G401 (cell line): ENCODE measurements around the gene NUDT22. TPM values are rescaled to one million over a fixed set of nuclear protein-coding genes. Genes with fewer than 3 reads are reported as not detected.
"Not testable (repeated sequence)": the region's sequence is repeated elsewhere in the genome, so short reads cannot be mapped to it uniquely, and the experiment has no call there.

ENCODE experiments used
- DNase-seq: peaks from one replicate; pipeline ENCODE4 v3.0.0-alpha.2; 2015; ENCODE audit warnings: low spot score
- in situ Hi-C: cut with HindIII; loops from 2 replicates; pipeline ENCODE4 v1.10.0; 2016; ENCODE audit warnings: low sequenced_read_pairs, mixed read lengths
- total RNA-seq: library from RNA; depleted of rRNA; stranded (reverse); fragments of >200 nt; shearing (Covaris generic); gene quantifications from 2 replicates; pipeline ENCODE4 v1.2.3, GENCODE V29; 2014

NUDT22 gene
- total RNA-seq, 1 experiment from 2014 or later: 33.3 TPM

DNA sequence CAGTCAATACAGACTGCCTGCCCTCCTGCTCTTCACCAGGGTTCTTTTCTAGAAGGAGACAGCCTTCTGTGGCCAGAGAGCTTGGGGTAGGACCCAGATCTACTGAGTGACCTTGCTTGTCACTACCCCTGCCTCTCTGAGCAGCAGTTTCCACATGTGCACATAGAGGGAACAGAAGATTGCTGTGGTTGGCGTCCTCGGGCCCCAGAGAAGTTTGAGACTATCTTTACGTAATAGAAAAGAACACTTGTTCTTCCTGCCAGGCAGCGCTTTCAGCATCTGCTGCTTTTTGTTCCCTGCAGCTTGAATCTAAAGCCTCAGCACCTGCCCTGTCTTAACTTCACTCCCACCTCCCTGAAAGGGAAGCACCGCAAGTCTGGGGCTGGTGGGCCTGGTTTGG, 12.9 kb downstream of the NUDT22 start:
- DNase-seq: no peak
- in situ Hi-C loops: no loop called here

DNA sequence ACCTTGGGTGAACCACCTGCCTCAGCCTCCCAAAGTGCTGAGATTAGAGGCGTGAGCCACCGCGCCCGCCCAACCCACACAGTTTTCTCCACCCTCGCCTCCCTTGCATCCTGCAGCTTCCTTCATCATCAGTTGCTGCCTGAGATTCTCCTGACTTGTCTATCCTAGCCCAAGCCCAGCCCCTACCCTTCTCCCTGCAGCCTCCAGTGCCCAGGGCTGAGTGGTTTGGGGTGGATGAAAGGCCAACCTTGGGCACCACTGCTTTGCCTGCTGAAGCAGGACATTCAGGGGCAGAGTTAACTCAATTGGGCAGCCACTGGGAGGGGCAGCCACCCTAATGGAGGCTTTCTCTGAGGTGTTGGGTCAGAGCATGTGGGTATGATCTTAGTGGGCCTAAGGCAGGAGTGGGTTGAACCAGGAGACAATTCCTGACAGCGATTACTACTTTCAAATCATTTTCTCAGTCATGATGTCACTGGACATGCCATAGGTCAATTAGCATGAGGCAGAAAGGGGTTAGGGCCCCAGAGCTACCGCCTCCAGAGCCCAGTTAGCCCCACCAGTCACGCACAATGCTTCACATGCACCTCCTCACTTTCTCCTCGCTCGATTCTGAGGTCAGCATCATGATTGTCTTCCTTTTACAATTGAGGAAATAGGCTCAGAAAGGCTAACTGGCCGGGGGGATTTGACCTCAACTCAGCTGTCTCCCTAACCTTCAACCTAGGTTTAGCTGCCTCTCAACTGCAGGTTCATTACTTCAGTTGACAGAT, 13.8 kb downstream of the NUDT22 start:
- DNase-seq: no peak
- in situ Hi-C loops: no loop called here

DNA sequence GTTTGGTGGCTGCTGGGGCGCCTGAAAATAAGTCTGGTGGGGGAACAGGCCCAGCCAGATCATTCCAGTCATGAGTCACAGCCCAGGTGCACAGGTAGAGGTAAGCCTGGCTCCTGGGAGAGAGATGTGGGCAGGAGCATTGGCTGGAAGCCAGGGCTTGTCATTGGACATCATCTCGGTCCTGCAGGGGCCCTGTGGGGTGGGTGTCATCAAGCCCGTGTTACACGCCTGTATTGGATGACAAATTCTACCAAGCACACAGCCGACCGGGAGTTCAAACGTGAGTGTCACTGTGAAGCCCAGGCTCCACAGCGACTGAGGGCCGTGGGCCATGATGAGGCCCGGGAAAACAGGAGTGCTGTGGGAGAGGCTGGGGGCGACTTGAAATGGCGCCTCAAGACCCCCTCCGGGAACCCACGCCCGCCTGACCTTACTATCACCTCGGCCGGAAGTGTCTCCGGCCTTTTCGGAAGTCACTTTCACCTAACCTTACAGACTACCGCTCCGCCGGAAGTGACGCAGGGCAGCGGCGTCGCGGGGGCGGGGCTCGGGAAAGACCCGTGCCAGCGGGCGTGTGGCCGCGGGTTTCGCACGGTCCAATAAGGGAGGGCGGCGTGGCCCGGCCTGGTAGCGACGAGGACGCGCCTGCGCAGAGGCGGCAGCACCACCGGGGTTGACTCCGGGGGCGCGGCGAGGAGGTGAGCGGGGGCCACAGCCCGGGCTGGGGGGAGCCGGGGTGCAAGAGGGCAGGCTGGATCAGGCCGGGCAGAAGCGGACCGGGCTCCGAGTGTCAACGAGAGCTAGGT, 14.6 kb downstream of the NUDT22 start, which contains the start of gene FKBP2:
FKBP2 (plus strand) TSS at position 661 of the 806 bp plus-strand sequence. CDS start 1,293 bp downstream, outside the sequence.
- in situ Hi-C loops: no loop called here
- DNase-seq: peak; percentile 97

DNA sequence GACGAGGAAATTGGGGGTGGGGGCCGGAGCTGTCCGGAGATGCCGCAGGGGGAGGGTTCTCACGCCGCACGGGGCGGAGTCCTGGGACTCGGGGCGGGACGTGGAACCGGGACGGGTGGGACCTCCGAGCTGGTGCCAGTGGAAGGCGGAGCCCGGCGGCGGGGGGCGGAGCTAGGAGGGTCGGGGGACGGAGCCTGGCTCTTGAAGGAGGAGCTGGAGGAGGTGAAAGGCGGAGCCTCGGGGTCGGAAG, 15.1 kb downstream of the NUDT22 start:
- DNase-seq: peak; percentile 99

DNA sequence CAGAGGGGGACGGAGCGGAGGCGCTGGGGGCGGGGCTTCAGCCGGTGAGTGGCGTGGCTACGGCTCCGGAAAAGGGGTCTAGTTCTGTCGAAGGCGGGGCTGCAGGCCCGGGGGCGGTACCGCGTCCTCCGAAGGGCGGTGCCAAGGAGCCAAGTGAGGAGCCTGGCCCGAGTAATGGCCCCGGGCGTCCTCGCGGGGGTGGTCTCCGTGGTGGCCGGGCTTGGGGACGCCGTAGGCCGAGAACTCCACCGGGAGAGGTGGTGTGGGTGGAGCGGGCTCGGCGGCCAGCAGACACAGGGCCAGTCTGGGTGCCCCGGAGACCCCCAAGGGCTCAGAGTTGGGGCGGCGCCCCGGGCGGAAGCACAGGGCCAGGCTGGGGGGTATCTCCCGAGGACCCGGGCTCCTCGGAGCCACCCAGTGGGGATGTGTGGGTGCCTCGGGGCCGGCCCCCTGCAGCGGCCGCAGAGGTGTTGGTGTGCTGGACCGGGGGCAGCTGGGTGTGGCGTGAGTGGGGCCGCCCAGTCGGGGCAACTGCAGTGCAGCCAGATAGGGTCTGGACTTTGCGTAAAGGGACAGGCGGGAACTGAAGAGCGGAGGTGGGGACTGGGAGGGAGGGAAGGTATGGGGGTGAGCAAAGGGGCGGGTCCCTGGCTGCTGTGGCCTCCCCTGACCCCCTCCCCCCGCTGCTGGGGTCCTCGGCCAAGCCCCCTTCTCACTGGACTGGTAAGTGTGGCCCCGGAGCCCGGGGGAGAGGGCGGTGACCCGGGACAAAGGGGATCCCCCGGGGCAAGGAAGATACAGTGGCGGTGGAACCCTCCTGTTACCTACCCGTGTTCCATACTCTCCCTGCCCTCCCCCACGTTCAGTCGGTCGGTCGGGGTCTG, 15.7 kb downstream of the NUDT22 start:
- in situ Hi-C loops: no loop called here
- no peak for DNase-seq

More for the DNA sequence above, 15.1 kb downstream of the NUDT22 start:
- in situ Hi-C loops: no loop called here

DNA sequence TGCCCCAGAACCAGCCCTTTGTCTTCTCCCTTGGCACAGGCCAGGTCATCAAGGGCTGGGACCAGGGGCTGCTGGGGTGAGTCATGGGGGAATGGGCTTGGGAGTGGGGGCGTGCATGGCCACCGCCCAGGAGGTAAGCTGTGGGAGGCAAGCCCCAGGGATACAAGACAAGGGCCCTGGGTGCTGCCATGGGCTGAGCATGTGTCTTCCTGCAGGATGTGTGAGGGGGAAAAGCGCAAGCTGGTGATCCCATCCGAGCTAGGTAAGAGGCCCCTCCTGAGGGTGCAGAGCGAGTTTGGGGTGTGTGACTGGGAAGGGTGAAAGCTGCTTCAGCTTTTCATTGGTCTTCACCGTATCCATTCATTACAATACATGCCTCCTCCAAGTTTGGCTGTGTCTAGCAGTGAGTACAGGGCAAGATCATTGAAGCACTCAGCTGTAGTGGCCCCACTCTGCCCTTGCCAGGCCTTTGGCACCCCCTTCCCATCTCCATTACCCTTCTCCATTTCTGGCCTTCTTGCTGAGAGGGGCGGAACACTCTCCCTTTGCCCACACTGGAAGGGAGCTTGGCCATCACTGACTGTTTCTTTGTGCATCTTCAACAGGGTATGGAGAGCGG, 17.3 kb downstream of the NUDT22 start:
- no peak for DNase-seq
- in situ Hi-C loops: no loop called here

DNA sequence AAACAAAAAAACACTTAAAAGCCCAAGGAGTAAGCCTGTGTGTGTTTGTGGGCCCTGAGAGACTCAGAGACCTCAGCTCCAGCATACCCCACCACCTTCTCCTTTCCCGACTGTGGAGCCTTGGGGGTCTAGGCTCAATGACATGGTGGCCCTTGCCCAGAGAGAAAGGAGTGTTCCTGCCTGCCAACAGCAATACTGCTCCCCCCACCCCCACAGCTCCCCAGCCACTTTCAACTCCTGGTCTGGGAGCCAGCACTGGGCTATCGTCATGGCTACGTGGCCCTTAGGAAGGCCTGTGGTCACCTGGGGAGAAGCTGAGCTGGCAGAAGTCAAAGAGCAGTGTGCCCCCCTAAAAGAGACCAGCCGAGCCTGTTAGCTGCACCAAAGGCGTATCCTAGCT, 18.0 kb downstream of the NUDT22 start:
- in situ Hi-C loops: no loop called here
- DNase-seq: no peak

DNA sequence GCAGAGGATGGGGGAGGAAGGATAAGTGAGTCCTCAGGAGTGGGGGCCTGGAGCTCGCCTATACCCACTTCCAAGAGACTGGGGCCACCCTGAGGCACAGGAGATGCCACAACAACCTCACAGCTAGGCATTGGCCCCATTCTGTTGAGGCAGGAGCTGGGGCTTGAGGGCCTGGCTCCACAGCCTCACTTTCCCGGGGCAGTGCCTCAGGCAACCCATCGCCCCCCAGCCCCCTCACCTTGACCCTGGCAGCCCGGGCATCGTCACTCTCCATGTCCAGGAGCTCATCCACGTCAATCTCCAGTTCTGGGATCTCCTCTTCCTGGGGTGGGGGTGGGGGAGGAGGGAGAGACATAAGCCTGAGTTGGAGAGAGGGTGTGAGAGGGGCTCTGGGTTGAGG, 18.9 kb downstream of the NUDT22 start:
- no peak for DNase-seq
- in situ Hi-C loops: no loop called here

DNA sequence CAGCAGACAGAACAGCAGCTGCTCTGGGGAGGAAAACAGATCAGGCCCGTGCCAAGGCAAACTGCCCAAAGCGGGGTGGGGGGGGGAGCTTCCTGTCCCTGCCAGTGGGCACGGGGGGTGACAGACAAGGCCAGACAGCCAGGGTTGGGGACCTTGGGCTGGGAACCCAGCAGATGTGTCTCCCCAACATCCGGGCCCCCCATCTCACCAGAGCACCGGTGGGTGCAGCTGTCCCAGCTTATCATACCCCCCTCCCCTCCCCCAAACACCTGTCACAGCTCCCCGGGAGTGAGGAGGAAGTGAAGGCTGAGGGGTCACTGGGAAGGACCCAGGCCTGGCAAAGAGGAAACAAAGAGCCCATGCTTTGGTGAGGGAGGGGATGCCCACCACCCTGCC, 19.3 kb downstream of the NUDT22 start:
- no peak for DNase-seq
- in situ Hi-C loops: no loop called here

DNA sequence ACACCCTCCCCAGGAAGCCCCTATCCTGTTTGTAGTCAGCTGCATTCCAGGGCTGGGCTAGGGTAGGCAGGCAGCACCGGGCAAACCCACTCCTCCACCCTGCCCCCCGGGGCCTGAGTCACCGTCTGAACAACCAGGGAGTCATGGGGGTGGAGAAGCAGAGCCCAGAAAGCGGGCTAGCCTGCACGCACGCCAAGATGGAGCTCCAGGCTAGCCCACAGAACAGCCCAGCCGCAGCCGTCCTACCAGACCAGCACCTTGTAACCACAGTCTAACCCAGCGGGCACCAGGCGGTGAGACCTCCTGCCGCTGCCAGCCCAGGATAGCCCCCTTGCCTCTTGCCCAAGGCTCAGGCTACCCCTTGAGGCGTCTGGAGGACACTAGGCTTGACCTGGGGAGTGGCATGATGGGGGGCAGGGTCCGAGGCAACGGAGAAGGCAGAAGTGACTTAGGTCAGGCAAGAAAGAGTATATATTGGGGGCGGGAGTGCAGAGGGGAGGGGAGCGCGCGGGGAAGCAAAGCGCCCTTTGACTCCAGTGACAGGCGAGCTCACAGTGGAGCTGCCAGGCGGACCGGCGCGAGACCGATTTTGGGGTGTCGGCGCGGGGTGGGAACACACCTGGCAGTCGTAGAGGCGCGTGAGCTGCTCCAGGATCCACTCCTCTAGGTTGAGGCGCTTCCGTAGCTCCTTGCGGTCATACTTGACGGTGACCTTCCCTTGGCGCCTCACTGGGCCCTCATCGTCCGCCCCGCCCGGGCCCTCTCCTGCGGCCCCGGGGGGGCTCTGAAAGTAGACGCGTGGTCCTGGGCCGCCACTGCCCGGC, 19.9 kb downstream of the NUDT22 start:
- in situ Hi-C loops: no loop called here
- no peak for DNase-seq

DNA sequence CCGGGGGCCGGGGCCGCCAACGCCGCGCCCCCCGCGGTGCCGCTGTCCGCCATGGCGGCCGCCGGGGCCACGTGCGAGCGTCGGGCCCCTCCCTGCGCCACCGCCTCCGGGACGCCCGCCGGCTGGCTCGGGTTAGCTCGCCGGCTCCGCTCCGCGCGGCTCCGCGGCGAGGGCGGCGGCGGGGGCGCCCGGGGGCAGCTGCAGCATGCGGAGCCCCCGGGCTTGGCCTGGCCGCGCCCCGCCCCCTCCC, 20.5 kb downstream of the NUDT22 start:
- DNase-seq, in situ Hi-C loops: not testable (repeated sequence)

DNA sequence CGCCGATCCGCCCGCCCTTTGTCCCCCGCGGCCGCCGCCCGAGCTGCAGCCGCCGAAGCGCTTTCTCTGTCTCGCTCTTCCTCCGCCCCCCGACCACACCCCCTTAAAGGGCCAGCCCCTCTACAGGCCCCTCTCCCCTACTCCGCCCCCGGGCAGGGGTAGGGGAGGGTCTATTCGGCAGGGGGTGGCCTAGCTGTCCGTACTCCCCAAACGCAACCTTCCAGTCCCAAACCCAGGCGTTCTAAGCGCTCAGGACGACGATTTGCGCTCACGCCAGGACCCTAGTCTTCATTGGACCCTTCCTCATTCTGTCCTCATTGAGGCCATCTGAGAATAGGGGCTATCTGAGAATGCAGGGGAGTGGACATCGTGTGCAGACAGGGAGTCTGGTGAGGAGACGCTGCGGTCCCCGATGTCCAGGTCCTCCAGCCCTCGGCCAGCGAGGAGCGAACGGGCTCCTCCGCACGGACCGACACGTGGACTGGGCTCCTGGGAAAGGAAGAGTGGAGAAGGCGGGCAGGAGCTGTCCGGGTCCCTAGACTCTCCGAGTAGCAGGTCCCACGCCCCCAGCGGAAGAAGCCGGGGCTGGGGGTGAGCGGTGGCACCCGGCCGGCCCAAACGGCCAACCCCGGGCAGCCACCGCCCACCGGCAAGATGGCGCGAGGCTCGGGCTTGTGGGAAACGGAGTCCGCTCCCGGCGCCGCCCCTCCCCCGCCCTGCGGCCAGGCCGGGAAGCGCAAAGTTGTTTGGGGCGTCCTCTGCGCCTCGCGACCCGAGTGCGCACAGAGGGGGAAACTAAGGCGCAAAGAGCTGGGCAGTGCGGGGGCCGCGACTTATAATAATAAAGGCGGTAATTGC, 21.0 kb downstream of the NUDT22 start, which contains the start of gene PPP1R14B:
PPP1R14B (minus strand) TSS at position 73 of the 858 bp plus-strand sequence. CDS start 270 bp downstream, outside the sequence.
- peak; percentile 79 for DNase-seq
- in situ Hi-C loops: no loop called here

DNA sequence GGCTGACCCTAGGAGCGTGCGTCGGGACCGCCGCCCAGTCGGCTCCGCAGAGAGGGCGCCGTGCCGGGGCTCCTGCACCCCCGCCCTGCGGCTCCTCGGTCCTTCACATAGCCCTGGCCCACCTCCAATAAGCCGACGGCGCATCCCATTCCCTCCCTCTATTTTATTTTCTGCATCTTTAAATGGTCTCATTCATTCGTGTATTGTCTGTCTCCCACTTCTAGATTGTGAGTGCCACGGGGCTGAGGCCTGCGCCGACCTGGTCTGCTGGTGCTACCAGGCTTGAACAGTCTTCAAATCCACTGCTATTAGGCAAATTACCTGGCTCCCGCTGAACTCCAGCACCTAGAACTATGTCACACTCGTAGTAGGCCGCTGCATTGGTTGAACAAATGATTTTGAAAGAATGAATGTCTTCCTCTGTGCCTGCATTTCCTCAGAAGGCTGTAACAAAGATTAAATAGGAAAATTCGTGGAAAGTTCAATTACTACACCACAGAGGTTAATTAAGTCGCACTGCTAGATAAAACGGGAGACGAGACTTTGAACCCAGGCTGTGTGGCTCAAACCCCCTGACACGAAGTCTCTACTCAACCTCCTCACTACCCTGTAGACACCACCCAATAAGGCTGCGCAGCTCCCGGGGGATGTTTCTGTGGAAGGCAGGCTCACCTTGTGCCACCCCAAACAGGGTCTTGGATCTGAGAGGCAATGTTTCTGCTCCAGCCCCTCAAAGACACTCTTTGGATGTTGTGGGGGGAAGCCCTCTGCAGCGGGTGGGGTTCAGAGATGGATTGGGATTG, 21.9 kb downstream of the NUDT22 start:
- no peak for DNase-seq
- in situ Hi-C loops: no loop called here

DNA sequence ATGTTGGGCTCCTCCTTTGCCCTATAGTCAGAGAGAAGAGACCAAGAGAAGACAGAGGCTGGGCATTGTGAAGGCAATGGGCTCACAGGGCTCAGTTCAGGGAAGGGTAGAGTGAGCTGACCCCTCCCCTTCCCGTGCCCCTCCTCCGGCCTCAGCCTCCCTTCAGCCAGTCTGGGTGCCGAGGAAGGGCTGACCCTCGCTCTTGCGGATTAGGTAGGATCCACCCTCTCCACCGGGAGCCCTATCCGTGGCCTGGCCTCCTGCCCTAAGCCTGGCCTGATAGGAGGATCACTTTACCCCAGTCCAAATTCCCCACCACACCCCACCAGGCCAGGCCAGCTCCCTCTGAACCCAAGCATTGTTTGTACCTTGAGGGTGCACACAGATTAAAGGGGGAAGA, 22.5 kb downstream of the NUDT22 start:
- in situ Hi-C loops: no loop called here
- no peak for DNase-seq

DNA sequence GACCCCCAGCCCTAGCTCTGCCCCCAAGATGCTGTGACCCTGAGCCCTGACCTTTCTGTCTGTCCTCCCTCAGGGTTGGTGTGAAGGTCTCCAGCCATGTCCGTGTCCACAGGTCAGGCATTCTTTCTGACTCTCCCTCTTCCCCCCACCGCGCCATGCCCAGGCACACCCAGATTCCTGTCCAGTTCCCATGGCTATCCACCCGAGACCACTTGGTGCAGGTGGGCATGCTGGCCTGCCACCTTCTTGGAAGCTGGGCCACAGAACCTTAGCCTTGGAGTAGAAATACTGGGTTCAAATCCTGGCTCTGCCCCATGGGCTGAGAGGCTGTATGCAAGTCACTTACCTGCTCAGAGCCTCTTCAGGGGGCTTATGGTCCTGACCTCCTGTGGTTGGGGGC, 23.0 kb downstream of the NUDT22 start:
- no peak for DNase-seq
- in situ Hi-C loops: no loop called here

DNA sequence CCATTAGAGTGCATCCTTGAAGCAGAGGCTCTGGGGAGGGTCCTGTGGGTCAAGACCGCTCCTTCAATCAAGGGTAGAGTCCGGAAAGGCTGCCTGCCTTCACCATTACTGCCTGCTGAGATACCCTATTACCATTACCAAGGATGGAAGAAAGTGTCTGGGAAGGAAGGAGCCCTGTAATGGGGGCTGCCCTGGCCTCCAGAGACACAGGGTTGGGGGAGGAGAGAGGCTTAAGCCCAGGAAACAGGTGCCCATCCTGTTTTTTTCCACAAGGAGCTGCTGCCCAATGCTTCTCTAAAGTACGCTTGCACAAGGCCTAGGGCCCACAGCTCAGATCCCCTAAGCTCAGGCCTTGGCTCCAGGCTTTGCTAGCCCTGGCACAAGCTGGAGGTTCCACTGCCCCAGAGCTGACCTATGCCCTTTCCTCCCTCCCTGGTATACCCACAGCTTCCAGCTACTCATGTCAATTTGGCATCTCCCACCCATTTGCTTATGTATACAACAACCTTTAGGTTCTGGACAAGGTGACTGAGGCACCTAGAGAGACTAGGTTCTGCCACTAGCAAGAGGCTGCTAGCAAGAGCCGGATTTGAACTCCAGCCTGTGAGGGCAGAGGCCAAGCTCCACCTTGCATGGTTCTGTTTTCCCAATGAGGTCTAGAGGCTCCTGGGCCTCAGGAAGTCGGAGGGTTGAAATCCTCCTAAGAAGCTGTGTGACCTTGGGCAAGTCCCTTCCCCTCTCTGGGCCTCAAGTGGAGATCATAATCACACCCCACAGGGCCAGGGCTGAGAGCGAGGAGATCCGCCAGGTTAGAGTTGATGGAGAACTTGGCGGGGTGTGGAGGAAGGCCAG, 23.7 kb downstream of the NUDT22 start:
- in situ Hi-C loops: no loop called here
- no peak for DNase-seq
